ENCODE data around the gene PPP6R2. TPM values are rescaled to one million over a fixed set of nuclear protein-coding genes. Genes with fewer than 3 reads are reported as not detected.
A peak's percentile ranks its signal among the peaks of the same experiment; 100 is the strongest.

Gene PPP6R2
- total RNA-seq, 1 donor from 2014 or later = 55.9 TPM

- TF ChIP-seq CTCF (conservative IDR thresholded peaks at IDR 0.05) = no peak
- peak overlapping the region; percentile 84 for H3K4me3 Mint-ChIP-seq
- H3K9me3 Mint-ChIP-seq = no peaks in the 10 kb centered on the region
- H3K36me3 Mint-ChIP-seq (ENCODE audit: low read depth) = no peaks in the 10 kb centered on the region
- no peak for DNase-seq (ENCODE audit: low read depth, low spot score)
- H3K27me3 Mint-ChIP-seq (ENCODE audit: low read depth) = peaks cover 42% of the 10 kb centered on the region
- H3K27ac Mint-ChIP-seq (ENCODE audit: unreplicated experiment) = no peak overlapping the region
- peaks cover 26% of the 10 kb centered on the region for H3K4me1 Mint-ChIP-seq
Measured at GRCh38 chr22:50477923-50478322, 134.8 kb downstream of the PPP6R2 start.

- Mint-ChIP-seq H3K4me1 (peaks cover 12% of the 10 kb centered on the region), H3K27ac (ENCODE audit: unreplicated experiment) (no peak overlapping the region), H3K9me3 (no peaks in the 10 kb centered on the region), H3K27me3 (ENCODE audit: low read depth) (peaks cover 44% of the 10 kb centered on the region), H3K36me3 (ENCODE audit: low read depth) (no peaks in the 10 kb centered on the region), H3K4me3 (peak overlapping the region; percentile 69)
- no peak for TF ChIP-seq CTCF (conservative IDR thresholded peaks at IDR 0.05)
- no peak for DNase-seq (ENCODE audit: low read depth, low spot score)
Measured at GRCh38 chr22:50479721-50480120, 136.6 kb downstream of the PPP6R2 start.

- H3K9me3 Mint-ChIP-seq = no peaks in the 10 kb centered on the region
- no peak for TF ChIP-seq CTCF (conservative IDR thresholded peaks at IDR 0.05)
- peaks cover 45% of the 10 kb centered on the region for H3K27me3 Mint-ChIP-seq (ENCODE audit: low read depth)
- no peak overlapping the region for H3K27ac Mint-ChIP-seq (ENCODE audit: unreplicated experiment)
- H3K4me1 Mint-ChIP-seq = peaks cover 9% of the 10 kb centered on the region
- H3K36me3 Mint-ChIP-seq (ENCODE audit: low read depth) = no peaks in the 10 kb centered on the region
- DNase-seq (ENCODE audit: low read depth, low spot score) = no peak
- no peak overlapping the region for H3K4me3 Mint-ChIP-seq
Measured at GRCh38 chr22:50481045-50481439, 137.9 kb downstream of the PPP6R2 start.

GRCh38 chr22:50481440-50482106 is 138.4 kb downstream of the PPP6R2 start, which contains the start of gene ADM2:
ADM2 (plus strand) TSS chr22:50481543; CDS start chr22:50481848, 305 bp downstream.
- TF ChIP-seq CTCF (conservative IDR thresholded peaks at IDR 0.05) = no peak
- Mint-ChIP-seq H3K27ac (ENCODE audit: unreplicated experiment) (no peak within 1 kb of the TSS), H3K4me1 (peaks cover 8% of the 10 kb centered on the region), H3K4me3 (peak within 1 kb of the TSS; percentile 69), H3K27me3 (ENCODE audit: low read depth) (peaks cover 45% of the 10 kb centered on the region), H3K9me3 (no peaks in the 10 kb centered on the region), H3K36me3 (ENCODE audit: low read depth) (no peaks in the 10 kb centered on the region)
- peak; percentile 37 for DNase-seq (ENCODE audit: low read depth, low spot score)

GRCh38 chr22:50482107-50483074 is 139.3 kb downstream of the PPP6R2 start:
- Mint-ChIP-seq H3K27ac (ENCODE audit: unreplicated experiment) (no peak overlapping the region), H3K4me1 (peaks cover under 1% of the 10 kb centered on the region), H3K4me3 (peak overlapping the region; percentile 57), H3K36me3 (ENCODE audit: low read depth) (no peaks in the 10 kb centered on the region), H3K9me3 (no peaks in the 10 kb centered on the region), H3K27me3 (ENCODE audit: low read depth) (peaks cover 40% of the 10 kb centered on the region)
- TF ChIP-seq CTCF (conservative IDR thresholded peaks at IDR 0.05) = no peak
- no peak for DNase-seq (ENCODE audit: low read depth, low spot score)

All from neural crest cell (in vitro differentiated cells).